ENCODE data around the gene STXBP2.
A peak's percentile ranks its signal among the peaks of the same experiment; 100 is the strongest.

The STXBP2 gene

GRCh38 chr19:7636691-7637373 is at the start of gene STXBP2 (continued):
- TF ChIP-seq ZNF585B (tag by site-specific recombination; IDR thresholded peaks at IDR 0.05) (no peak), ZBTB20 (tag by site-specific recombination; IDR thresholded peaks at IDR 0.05) (0 out of 2 replicates have a peak, but pooled peaks have one; percentile 30), ZXDB (tag by site-specific recombination; IDR thresholded peaks at IDR 0.05) (0 out of 2 replicates have a peak, but pooled peaks have one; percentile 43), WT1 (tag by site-specific recombination; IDR thresholded peaks at IDR 0.05) (no peak), ZNF324 (tag by site-specific recombination; IDR thresholded peaks at IDR 0.05) (no peak), GLI4 (tag by site-specific recombination; IDR thresholded peaks at IDR 0.05) (no peak), PATZ1 (tag by site-specific recombination; IDR thresholded peaks at IDR 0.05) (peak; percentile 72; the same call in 1 of the 2 replicates), ZNF146 (tag by site-specific recombination; IDR thresholded peaks at IDR 0.05) (no peak), SP3 (tag by site-specific recombination; IDR thresholded peaks at IDR 0.05) (peak; percentile 82), ZNF366 (tag by site-specific recombination; conservative IDR thresholded peaks at IDR 0.05) (peak; percentile 68), ZNF16 (tag by site-specific recombination; IDR thresholded peaks at IDR 0.05; ENCODE audit: low read depth) (no peak), ZEB2 (tag by site-specific recombination; IDR thresholded peaks at IDR 0.05) (peak; percentile 31; the same call in 1 of the 2 replicates), ZBTB21 (tag by site-specific recombination; IDR thresholded peaks at IDR 0.05) (no peak), KLF8 (tag by site-specific recombination; IDR thresholded peaks at IDR 0.05) (peak; percentile 80), ZNF639 (tag by site-specific recombination; IDR thresholded peaks at IDR 0.05) (no peak), PRDM2 (tag by site-specific recombination; IDR thresholded peaks at IDR 0.05; ENCODE audit: borderline replicate concordance) (no peak)
- TF ChIP-seq, protein P1, sequence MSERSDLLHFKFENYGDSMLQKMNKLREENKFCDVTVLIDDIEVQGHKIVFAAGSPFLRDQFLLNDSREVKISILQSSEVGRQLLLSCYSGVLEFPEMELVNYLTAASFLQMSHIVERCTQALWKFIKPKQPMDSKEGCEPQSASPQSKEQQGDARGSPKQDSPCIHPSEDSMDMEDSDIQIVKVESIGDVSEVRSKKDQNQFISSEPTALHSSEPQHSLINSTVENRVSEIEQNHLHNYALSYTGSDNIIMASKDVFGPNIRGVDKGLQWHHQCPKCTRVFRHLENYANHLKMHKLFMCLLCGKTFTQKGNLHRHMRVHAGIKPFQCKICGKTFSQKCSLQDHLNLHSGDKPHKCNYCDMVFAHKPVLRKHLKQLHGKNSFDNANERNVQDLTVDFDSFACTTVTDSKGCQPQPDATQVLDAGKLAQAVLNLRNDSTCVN (tag by site-specific recombination; optimal IDR thresholded peaks at IDR 0.05) = peak; percentile 37
- TF ChIP-seq, protein P2, sequence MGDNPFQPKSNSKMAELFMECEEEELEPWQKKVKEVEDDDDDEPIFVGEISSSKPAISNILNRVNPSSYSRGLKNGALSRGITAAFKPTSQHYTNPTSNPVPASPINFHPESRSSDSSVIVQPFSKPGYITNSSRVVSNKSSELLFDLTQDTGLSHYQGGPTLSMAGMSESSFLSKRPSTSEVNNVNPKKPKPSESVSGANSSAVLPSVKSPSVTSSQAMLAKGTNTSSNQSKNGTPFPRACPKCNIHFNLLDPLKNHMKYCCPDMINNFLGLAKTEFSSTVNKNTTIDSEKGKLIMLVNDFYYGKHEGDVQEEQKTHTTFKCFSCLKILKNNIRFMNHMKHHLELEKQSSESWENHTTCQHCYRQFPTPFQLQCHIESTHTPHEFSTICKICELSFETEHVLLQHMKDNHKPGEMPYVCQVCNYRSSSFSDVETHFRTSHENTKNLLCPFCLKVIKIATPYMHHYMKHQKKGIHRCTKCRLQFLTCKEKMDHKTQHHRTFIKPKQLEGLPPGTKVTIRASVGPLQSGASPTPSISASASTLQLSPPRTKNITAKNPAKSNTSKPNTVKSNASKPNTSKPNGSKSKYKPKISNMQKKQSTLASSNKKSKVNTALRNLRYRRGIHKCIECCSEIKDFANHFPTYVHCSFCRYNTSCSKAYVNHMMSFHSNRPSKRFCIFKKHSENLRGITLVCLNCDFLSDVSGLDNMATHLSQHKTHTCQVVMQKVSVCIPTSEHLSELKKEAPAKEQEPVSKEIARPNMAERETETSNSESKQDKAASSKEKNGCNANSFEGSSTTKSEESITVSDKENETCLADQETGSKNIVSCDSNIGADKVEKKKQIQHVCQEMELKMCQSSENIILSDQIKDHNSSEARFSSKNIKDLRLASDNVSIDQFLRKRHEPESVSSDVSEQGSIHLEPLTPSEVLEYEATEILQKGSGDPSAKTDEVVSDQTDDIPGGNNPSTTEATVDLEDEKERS (tag by site-specific recombination; IDR thresholded peaks at IDR 0.05) = no peak
- TF ChIP-seq, protein P3, sequence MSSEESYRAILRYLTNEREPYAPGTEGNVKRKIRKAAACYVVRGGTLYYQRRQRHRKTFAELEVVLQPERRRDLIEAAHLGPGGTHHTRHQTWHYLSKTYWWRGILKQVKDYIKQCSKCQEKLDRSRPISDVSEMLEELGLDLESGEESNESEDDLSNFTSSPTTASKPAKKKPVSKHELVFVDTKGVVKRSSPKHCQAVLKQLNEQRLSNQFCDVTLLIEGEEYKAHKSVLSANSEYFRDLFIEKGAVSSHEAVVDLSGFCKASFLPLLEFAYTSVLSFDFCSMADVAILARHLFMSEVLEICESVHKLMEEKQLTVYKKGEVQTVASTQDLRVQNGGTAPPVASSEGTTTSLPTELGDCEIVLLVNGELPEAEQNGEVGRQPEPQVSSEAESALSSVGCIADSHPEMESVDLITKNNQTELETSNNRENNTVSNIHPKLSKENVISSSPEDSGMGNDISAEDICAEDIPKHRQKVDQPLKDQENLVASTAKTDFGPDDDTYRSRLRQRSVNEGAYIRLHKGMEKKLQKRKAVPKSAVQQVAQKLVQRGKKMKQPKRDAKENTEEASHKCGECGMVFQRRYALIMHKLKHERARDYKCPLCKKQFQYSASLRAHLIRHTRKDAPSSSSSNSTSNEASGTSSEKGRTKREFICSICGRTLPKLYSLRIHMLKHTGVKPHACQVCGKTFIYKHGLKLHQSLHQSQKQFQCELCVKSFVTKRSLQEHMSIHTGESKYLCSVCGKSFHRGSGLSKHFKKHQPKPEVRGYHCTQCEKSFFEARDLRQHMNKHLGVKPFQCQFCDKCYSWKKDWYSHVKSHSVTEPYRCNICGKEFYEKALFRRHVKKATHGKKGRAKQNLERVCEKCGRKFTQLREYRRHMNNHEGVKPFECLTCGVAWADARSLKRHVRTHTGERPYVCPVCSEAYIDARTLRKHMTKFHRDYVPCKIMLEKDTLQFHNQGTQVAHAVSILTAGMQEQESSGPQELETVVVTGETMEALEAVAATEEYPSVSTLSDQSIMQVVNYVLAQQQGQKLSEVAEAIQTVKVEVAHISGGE (tag by site-specific recombination; conservative IDR thresholded peaks at IDR 0.05; ENCODE audit: low read depth) = peak; percentile 26; the same call in 1 of the 2 replicates
- TF ChIP-seq, protein P4, sequence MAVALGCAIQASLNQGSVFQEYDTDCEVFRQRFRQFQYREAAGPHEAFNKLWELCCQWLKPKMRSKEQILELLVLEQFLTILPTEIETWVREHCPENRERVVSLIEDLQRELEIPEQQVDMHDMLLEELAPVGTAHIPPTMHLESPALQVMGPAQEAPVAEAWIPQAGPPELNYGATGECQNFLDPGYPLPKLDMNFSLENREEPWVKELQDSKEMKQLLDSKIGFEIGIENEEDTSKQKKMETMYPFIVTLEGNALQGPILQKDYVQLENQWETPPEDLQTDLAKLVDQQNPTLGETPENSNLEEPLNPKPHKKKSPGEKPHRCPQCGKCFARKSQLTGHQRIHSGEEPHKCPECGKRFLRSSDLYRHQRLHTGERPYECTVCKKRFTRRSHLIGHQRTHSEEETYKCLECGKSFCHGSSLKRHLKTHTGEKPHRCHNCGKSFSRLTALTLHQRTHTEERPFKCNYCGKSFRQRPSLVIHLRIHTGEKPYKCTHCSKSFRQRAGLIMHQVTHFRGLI (tag by site-specific recombination; IDR thresholded peaks at IDR 0.05) = no peak
